HEK293 (cell line): Measurements from ENCODE around the gene UGT1A8.

Experiments
- CTCF ChIA-PET: fragments of 350-600 bp; formaldehyde crosslinking; extraction: SDS; loops from one replicate; lab custom pipeline; 2021; ENCODE audit warnings: antibody characterized with exemption; lab: Yijun Ruan, JAX
- POLR2A ChIA-PET: fragments of 300-600 bp; formaldehyde crosslinking; extraction: SDS; loops from one replicate; lab custom pipeline; 2020; ENCODE audit warnings: antibody characterized with exemption, inconsistent platforms; lab: Yijun Ruan, JAX
- H3K27ac ChIP-seq: fragments of 200-500 bp; sonication (Bioruptor generic); 2 replicates; pipeline ENCODE4 v1.5.1; 2014; ENCODE audit warnings: low read depth, low read length, control low read depth, inconsistent platforms; ENCODE audit errors: extremely low read depth
- H3K36me3 ChIP-seq, 2 experiments: fragments of 200-500 bp in 1 of 2; sonication (Bioruptor generic) in 1 of 2; 1 replicate in 1 of 2; 2 replicates in 1 of 2; pipeline ENCODE4 v1.5.1; 2014 to 2017; ENCODE audit warnings: inconsistent platforms in 2 of 2, low read length in 2 of 2; ENCODE audit not compliant: control insufficient read depth in 2 of 2, insufficient read depth in 1 of 2
- H3K4me1 ChIP-seq: fragments of 200-500 bp; sonication (Bioruptor generic); 2 replicates; pipeline ENCODE4 v1.5.1; 2014; ENCODE audit warnings: mild to moderate bottlenecking, low read length, inconsistent platforms; ENCODE audit not compliant: control insufficient read depth, insufficient read depth
- H3K4me3 ChIP-seq: 2 replicates; pipeline ENCODE4 v1.5.1; 2011; ENCODE audit warnings: low read depth, mild to moderate bottlenecking, control low read depth, low read length, moderate library complexity
- H3K9me3 ChIP-seq: fragments of 200-500 bp; sonication (Bioruptor generic); 2 replicates; pipeline ENCODE4 v1.5.1; 2014; ENCODE audit warnings: low read depth, low read length, inconsistent platforms; ENCODE audit not compliant: control insufficient read depth, insufficient read depth
- EGR2 ChIP-seq: fragments of 450-650 bp; formaldehyde crosslinking; IDR thresholded peaks from 2 replicates; pipeline ENCODE4 v1.5.1; 2016; ENCODE audit warnings: low read depth, missing biosample characterization, missing genetic modification characterization
- GLI4 ChIP-seq: fragments of 450-650 bp; formaldehyde crosslinking; IDR thresholded peaks from 2 replicates; pipeline ENCODE4 v1.5.1; 2016; ENCODE audit warnings: missing biosample characterization, missing genetic modification characterization
- GLIS1 ChIP-seq: fragments of 450-650 bp; formaldehyde crosslinking; IDR thresholded peaks from 2 replicates; pipeline ENCODE4 v1.5.1; 2016; ENCODE audit warnings: missing biosample characterization, missing genetic modification characterization
- MZF1 ChIP-seq: fragments of 450-650 bp; formaldehyde crosslinking; IDR thresholded peaks from 2 replicates; pipeline ENCODE4 v1.5.1; 2017; ENCODE audit warnings: missing biosample characterization, missing genetic modification characterization, borderline replicate concordance
- PRDM10 ChIP-seq: fragments of 450-650 bp; formaldehyde crosslinking; IDR thresholded peaks from 2 replicates; pipeline ENCODE4 v1.5.1; 2016; ENCODE audit warnings: missing biosample characterization, missing genetic modification characterization
- SALL2 ChIP-seq: fragments of 450-650 bp; formaldehyde crosslinking; IDR thresholded peaks from 2 replicates; pipeline ENCODE4 v1.5.0; 2017; ENCODE audit warnings: missing biosample characterization, mild to moderate bottlenecking, missing genetic modification characterization, borderline replicate concordance
- SP3 ChIP-seq: fragments of 450-650 bp; formaldehyde crosslinking; IDR thresholded peaks from 2 replicates; pipeline ENCODE4 v1.5.1; 2016; ENCODE audit warnings: missing biosample characterization, missing genetic modification characterization
- YY2 ChIP-seq: fragments of 450-650 bp; formaldehyde crosslinking; IDR thresholded peaks from 2 replicates; pipeline ENCODE4 v1.5.1; 2016; ENCODE audit warnings: missing biosample characterization, missing genetic modification characterization
- ZBTB1 ChIP-seq: fragments of 450-650 bp; formaldehyde crosslinking; IDR thresholded peaks from 2 replicates; pipeline ENCODE4 v1.5.1; 2016; ENCODE audit warnings: missing biosample characterization, missing genetic modification characterization
- ZFP3 ChIP-seq: fragments of 450-650 bp; formaldehyde crosslinking; IDR thresholded peaks from 2 replicates; pipeline ENCODE4 v1.5.1; 2016; ENCODE audit warnings: low read depth, missing biosample characterization, missing genetic modification characterization
- ZNF140 ChIP-seq: fragments of 450-650 bp; formaldehyde crosslinking; IDR thresholded peaks from 2 replicates; pipeline ENCODE4 v1.5.1; 2016; ENCODE audit warnings: missing biosample characterization, missing genetic modification characterization
- ZNF169 ChIP-seq: fragments of 450-650 bp; formaldehyde crosslinking; IDR thresholded peaks from 2 replicates; pipeline ENCODE4 v1.5.1; 2016; ENCODE audit warnings: missing biosample characterization, missing genetic modification characterization
- ZNF175 ChIP-seq: fragments of 450-650 bp; formaldehyde crosslinking; IDR thresholded peaks from 2 replicates; pipeline ENCODE4 v1.5.1; 2016; ENCODE audit warnings: missing biosample characterization, missing genetic modification characterization
- ZNF2 ChIP-seq: fragments of 450-650 bp; formaldehyde crosslinking; IDR thresholded peaks from 2 replicates; pipeline ENCODE4 v1.5.1; 2016; ENCODE audit warnings: missing biosample characterization, missing genetic modification characterization
- ZNF223 ChIP-seq: fragments of 450-650 bp; formaldehyde crosslinking; IDR thresholded peaks from 2 replicates; pipeline ENCODE4 v1.5.1; 2016; ENCODE audit warnings: missing biosample characterization, missing genetic modification characterization
- ZNF23 ChIP-seq: fragments of 450-650 bp; formaldehyde crosslinking; IDR thresholded peaks from 2 replicates; pipeline ENCODE4 v1.5.1; 2016; ENCODE audit warnings: missing biosample characterization, missing genetic modification characterization, borderline replicate concordance
- ZNF266 ChIP-seq: fragments of 450-650 bp; formaldehyde crosslinking; IDR thresholded peaks from 2 replicates; pipeline ENCODE4 v1.5.1; 2016; ENCODE audit warnings: missing biosample characterization, missing genetic modification characterization, low read depth
- ZNF311 ChIP-seq: fragments of 450-650 bp; formaldehyde crosslinking; IDR thresholded peaks from 2 replicates; pipeline ENCODE4 v1.5.1; 2017; ENCODE audit warnings: missing biosample characterization, missing genetic modification characterization, borderline replicate concordance
- ZNF324 ChIP-seq: fragments of 450-650 bp; formaldehyde crosslinking; IDR thresholded peaks from 2 replicates; pipeline ENCODE4 v1.5.1; 2016; ENCODE audit warnings: missing biosample characterization, missing genetic modification characterization
- ZNF423 ChIP-seq: fragments of 450-650 bp; formaldehyde crosslinking; IDR thresholded peaks from 2 replicates; pipeline ENCODE4 v1.5.1; 2016; ENCODE audit warnings: missing biosample characterization, missing genetic modification characterization
- ZNF48 ChIP-seq: fragments of 450-650 bp; formaldehyde crosslinking; IDR thresholded peaks from 2 replicates; pipeline ENCODE4 v1.5.1; 2016; ENCODE audit warnings: missing biosample characterization, missing genetic modification characterization
- ZNF580 ChIP-seq: fragments of 450-650 bp; formaldehyde crosslinking; IDR thresholded peaks from 2 replicates; pipeline ENCODE4 v1.5.1; 2016; ENCODE audit warnings: missing biosample characterization, missing genetic modification characterization
- ZNF660 ChIP-seq: fragments of 450-650 bp; IDR thresholded peaks from 2 replicates; pipeline ENCODE4 v1.5.1; 2018; ENCODE audit warnings: missing biosample characterization, mild to moderate bottlenecking, missing genetic modification characterization
- ZNF768 ChIP-seq: fragments of 450-650 bp; formaldehyde crosslinking; IDR thresholded peaks from 2 replicates; pipeline ENCODE4 v1.5.1; 2018; ENCODE audit warnings: missing biosample characterization, mild to moderate bottlenecking, missing genetic modification characterization
- ZSCAN30 ChIP-seq: fragments of 450-650 bp; IDR thresholded peaks from 2 replicates; pipeline ENCODE4 v1.5.1; 2018; ENCODE audit warnings: missing biosample characterization, mild to moderate bottlenecking, missing genetic modification characterization, moderate library complexity
- TF ChIP-seq, protein P1 (sequence below): fragments of 450-650 bp; formaldehyde crosslinking; IDR thresholded peaks from 2 replicates; pipeline ENCODE4 v1.5.1; 2017; ENCODE audit warnings: missing biosample characterization, missing genetic modification characterization
- TF ChIP-seq, protein P2 (sequence below): fragments of 450-650 bp; formaldehyde crosslinking; IDR thresholded peaks from 2 replicates; pipeline ENCODE4 v1.5.1; 2016; ENCODE audit warnings: missing biosample characterization, missing genetic modification characterization

The UGT1A8 gene

DNA sequence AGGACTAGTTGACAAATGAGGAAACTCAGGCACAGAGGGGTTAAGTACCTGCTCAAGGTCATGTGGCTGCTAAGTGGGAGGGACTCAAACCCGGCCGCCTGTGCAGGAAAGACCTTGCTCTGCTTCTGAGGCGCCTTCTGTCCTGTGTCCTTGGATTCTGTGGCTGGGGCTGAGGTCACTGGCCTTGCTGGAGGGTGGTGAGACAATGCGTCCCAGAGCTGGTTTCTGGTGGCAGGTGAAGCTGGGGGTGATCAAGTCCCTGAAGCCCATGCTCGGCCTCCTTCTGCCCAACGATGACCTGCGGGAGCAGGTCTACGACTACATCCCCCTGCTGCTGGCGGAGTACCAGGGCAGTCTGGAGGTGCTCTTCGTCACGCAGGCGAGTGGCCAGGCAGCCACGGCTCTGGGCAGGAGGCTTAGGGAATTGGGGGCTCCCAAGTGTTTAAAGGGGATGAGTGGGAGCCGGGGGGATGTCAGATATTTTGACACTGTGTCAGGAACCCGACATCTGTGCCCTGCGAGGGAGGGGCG is 176.8 kb downstream of the UGT1A8 start:
- no peak overlapping the region for H3K27ac ChIP-seq
- POLR2A ChIA-PET: no interaction called here
- H3K4me3 ChIP-seq: no peak overlapping the region
- TF ChIP-seq YY2 (tag by site-specific recombination) (no peak), ZNF768 (no peak), ZBTB1 (tag by site-specific recombination) (no peak), ZFP3 (tag by site-specific recombination) (no peak), GLI4 (no peak), ZNF2 (no peak), ZNF140 (tag by site-specific recombination) (no peak), SP3 (tag by site-specific recombination) (no peak), MZF1 (no peak), ZNF266 (tag by site-specific recombination) (no peak)
- TF ChIP-seq, protein P1, sequence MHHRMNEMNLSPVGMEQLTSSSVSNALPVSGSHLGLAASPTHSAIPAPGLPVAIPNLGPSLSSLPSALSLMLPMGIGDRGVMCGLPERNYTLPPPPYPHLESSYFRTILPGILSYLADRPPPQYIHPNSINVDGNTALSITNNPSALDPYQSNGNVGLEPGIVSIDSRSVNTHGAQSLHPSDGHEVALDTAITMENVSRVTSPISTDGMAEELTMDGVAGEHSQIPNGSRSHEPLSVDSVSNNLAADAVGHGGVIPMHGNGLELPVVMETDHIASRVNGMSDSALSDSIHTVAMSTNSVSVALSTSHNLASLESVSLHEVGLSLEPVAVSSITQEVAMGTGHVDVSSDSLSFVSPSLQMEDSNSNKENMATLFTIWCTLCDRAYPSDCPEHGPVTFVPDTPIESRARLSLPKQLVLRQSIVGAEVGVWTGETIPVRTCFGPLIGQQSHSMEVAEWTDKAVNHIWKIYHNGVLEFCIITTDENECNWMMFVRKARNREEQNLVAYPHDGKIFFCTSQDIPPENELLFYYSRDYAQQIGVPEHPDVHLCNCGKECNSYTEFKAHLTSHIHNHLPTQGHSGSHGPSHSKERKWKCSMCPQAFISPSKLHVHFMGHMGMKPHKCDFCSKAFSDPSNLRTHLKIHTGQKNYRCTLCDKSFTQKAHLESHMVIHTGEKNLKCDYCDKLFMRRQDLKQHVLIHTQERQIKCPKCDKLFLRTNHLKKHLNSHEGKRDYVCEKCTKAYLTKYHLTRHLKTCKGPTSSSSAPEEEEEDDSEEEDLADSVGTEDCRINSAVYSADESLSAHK: no peak
- no peaks in the 10 kb centered on the region for H3K4me1 ChIP-seq
- H3K36me3 ChIP-seq: no peaks in the 10 kb centered on the region
- H3K9me3 ChIP-seq: no peaks in the 10 kb centered on the region
- CTCF ChIA-PET: no interaction called here

DNA sequence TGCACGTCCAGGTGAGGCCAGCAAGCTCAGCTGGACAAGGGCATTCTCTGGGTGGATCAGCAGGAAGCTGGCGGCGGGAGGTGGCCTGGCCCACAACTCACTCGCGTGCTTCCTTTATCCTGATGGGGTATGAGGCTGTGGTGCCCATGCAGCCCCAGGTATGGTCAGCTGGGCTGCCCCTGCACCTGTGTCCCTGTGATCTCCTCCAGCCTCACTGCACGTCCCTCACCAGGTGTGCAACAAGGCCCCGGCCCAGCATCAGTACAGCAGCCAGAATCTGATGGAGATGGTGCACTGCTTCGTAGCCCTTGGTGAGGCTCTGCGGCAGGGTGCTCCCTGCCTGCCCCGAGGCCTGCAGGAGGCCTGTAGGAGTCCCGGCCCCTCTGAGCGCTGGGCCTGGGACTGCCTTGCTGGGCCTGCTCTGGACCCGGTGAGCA is 178.3 kb downstream of the UGT1A8 start:
- Histone ChIP-seq H3K4me3 (no peak overlapping the region), H3K9me3 (no peaks in the 10 kb centered on the region), H3K27ac (no peak overlapping the region), H3K4me1 (no peaks in the 10 kb centered on the region), H3K36me3 (no peaks in the 10 kb centered on the region)
- POLR2A ChIA-PET: no interaction called here
- TF ChIP-seq ZNF175 (tag by site-specific recombination) (no peak), ZNF23 (no peak), ZNF169 (tag by site-specific recombination) (no peak), ZNF660 (tag by site-specific recombination) (no peak), ZNF140 (tag by site-specific recombination) (no peak), EGR2 (tag by site-specific recombination) (no peak), ZNF223 (tag by site-specific recombination) (no peak), ZNF266 (tag by site-specific recombination) (no peak), ZNF580 (tag by site-specific recombination) (no peak), MZF1 (no peak), GLIS1 (no peak)
- TF ChIP-seq, protein P2, sequence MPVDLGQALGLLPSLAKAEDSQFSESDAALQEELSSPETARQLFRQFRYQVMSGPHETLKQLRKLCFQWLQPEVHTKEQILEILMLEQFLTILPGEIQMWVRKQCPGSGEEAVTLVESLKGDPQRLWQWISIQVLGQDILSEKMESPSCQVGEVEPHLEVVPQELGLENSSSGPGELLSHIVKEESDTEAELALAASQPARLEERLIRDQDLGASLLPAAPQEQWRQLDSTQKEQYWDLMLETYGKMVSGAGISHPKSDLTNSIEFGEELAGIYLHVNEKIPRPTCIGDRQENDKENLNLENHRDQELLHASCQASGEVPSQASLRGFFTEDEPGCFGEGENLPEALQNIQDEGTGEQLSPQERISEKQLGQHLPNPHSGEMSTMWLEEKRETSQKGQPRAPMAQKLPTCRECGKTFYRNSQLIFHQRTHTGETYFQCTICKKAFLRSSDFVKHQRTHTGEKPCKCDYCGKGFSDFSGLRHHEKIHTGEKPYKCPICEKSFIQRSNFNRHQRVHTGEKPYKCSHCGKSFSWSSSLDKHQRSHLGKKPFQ (tag by site-specific recombination): no peak
- CTCF ChIA-PET: no interaction called here

- Histone ChIP-seq H3K36me3 (no peaks in the 10 kb centered on the region), H3K4me3 (no peak overlapping the region), H3K27ac (no peak overlapping the region), H3K4me1 (no peaks in the 10 kb centered on the region), H3K9me3 (no peaks in the 10 kb centered on the region)
- CTCF ChIA-PET: interaction anchor here (1.2 kb wide), 1 partner anchor 11 kb away, joined by 3 read pairs; no protein-coding TSS in a partner anchor
- POLR2A ChIA-PET: no interaction called here
- TF ChIP-seq PRDM10 (tag by site-specific recombination) (no peak), ZNF324 (tag by site-specific recombination) (no peak), ZNF311 (tag by site-specific recombination) (no peak), SALL2 (no peak), ZNF48 (no peak), ZNF266 (tag by site-specific recombination) (no peak), ZNF423 (tag by site-specific recombination) (no peak), ZNF175 (tag by site-specific recombination) (no peak), ZSCAN30 (tag by site-specific recombination) (no peak)
Observed at GRCh38 chr2:233796254-233796653, 178.8 kb downstream of the UGT1A8 start.
